ENCODE measurements around the gene SNX22. TPM values are rescaled to one million over a fixed set of nuclear protein-coding genes. Genes with fewer than 3 reads are reported as not detected.

Gene SNX22
- total RNA-seq, 1 donor from 2014 or later, result 46.2 TPM

DNA sequence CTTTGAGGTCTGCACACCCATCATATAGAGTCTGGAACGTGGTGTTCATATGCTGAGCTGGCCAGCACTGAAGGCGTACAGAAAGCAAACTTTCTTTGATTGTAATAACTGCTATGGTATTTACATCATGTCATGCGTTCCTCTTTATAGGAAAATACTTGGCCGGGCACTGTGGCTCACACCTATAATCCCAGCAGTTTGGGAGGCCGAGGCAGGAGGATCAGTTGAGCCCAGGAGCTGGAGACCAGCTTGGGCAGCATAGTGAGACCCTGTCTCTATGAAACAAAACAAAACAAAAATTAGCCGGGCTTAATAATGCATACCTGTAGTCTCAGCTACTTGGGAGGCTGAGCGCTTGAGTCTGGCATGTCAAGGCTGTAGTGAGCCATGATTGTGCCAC is 3.4 kb upstream of the SNX22 start:
- Mint-ChIP-seq H3K27ac (peak overlapping the region; percentile 50), H3K27me3 (no peaks in the 10 kb centered on the region), H3K4me1 (peaks cover 54% of the 10 kb centered on the region), H3K4me3 (no peak overlapping the region), H3K9me3 (no peaks in the 10 kb centered on the region), H3K36me3 (ENCODE audit: low read depth) (peaks cover 22% of the 10 kb centered on the region)
- intact Hi-C loops (cut with micrococcal nuclease), result no loop called here
- TF ChIP-seq CTCF (IDR thresholded peaks at IDR 0.05), result no peak
- POLR2A ChIA-PET, result interaction anchor here (6.9 kb wide), 1 partner anchor 15 kb away, joined by 124 read pairs; the partner anchor contains the start of gene PPIB
- ATAC-seq (ENCODE audit: low read depth), result no peak
- no peak for DNase-seq
- CTCF ChIA-PET, result interaction anchor here (2.2 kb wide), 1 partner anchor 15 kb away, joined by 6 read pairs; the partner anchor contains the start of gene PPIB

GRCh38 chr15:64148581-64148980 is 3.0 kb upstream of the SNX22 start:
- Mint-ChIP-seq H3K4me3 (no peak overlapping the region), H3K4me1 (peaks cover 55% of the 10 kb centered on the region), H3K9me3 (no peaks in the 10 kb centered on the region), H3K36me3 (ENCODE audit: low read depth) (peaks cover 20% of the 10 kb centered on the region), H3K27ac (peak overlapping the region; percentile 47), H3K27me3 (no peaks in the 10 kb centered on the region)
- DNase-seq (no peak), ATAC-seq (ENCODE audit: low read depth) (no peak)
- intact Hi-C loops (cut with micrococcal nuclease), result no loop called here
- CTCF ChIA-PET, result interaction anchor here (2.2 kb wide), 1 partner anchor 15 kb away, joined by 6 read pairs; the partner anchor contains the start of gene PPIB
- TF ChIP-seq CTCF (IDR thresholded peaks at IDR 0.05), result no peak
- POLR2A ChIA-PET, result interaction anchor here (6.9 kb wide), 1 partner anchor 14 kb away, joined by 124 read pairs; the partner anchor contains the start of gene PPIB

- DNase-seq (no peak), ATAC-seq (ENCODE audit: low read depth) (no peak)
- H3K27ac Mint-ChIP-seq, result peak overlapping the region; percentile 75
- H3K9me3 Mint-ChIP-seq, result no peaks in the 10 kb centered on the region
- peak overlapping the region; percentile 86 for H3K4me3 Mint-ChIP-seq
- H3K36me3 Mint-ChIP-seq (ENCODE audit: low read depth), result peaks cover 20% of the 10 kb centered on the region
- intact Hi-C loops (cut with micrococcal nuclease), result no loop called here
- peaks cover 56% of the 10 kb centered on the region for H3K4me1 Mint-ChIP-seq
- no peak for TF ChIP-seq CTCF (IDR thresholded peaks at IDR 0.05)
- POLR2A ChIA-PET, result interaction anchor here (0.6 to 6.9 kb wide), 4 partner anchors 14 to 60 kb away, joined by 5 to 124 read pairs (median 42); partner anchors contain the start of genes CIAO2A, PPIB and SNX1
- no peaks in the 10 kb centered on the region for H3K27me3 Mint-ChIP-seq
- CTCF ChIA-PET, result interaction anchor here (0.6 to 1.4 kb wide), 3 partner anchors 12 to 481 kb away, joined by 3 to 5 read pairs (median 4); partner anchors contain the start of gene DAPK2
Measured at GRCh38 chr15:64149424-64149823, 2.1 kb upstream of the SNX22 start.

GRCh38 chr15:64149893-64150578 is 1.5 kb upstream of the SNX22 start:
- CTCF ChIA-PET, result interaction anchor here (0.6 to 1.4 kb wide), 3 partner anchors 13 to 482 kb away, joined by 3 to 5 read pairs (median 4); partner anchors contain the start of gene DAPK2
- H3K4me1 Mint-ChIP-seq, result peaks cover 53% of the 10 kb centered on the region
- TF ChIP-seq CTCF (IDR thresholded peaks at IDR 0.05), result no peak
- peaks cover 18% of the 10 kb centered on the region for H3K36me3 Mint-ChIP-seq (ENCODE audit: low read depth)
- H3K4me3 Mint-ChIP-seq, result peak overlapping the region; percentile 86
- H3K27ac Mint-ChIP-seq, result peak overlapping the region; percentile 75
- POLR2A ChIA-PET, result interaction anchor here (0.7 to 6.9 kb wide), 4 partner anchors 13 to 435 kb away, joined by 3 to 124 read pairs (median 42); partner anchors contain the start of genes CIAO2A, PPIB and SNX1
- DNase-seq (no peak), ATAC-seq (ENCODE audit: low read depth) (no peak)
- no peaks in the 10 kb centered on the region for H3K9me3 Mint-ChIP-seq
- intact Hi-C loops (cut with micrococcal nuclease), result loop anchor here (5.0 to 10.0 kb wide), 3 partner anchors 318 to 685 kb away; partner anchors contain the start of gene HERC1
- H3K27me3 Mint-ChIP-seq, result no peaks in the 10 kb centered on the region
